NCI-H345 treated with DMSO at 0.1 percent for 48 hours (cell line): ENCODE data around the gene EHBP1.

Experiments used
- DNase-seq: peaks from one replicate; lab custom pipeline; 2025; ENCODE audit not compliant: unreplicated experiment; lab: John Stamatoyannopoulos, UW

Gene EHBP1

GRCh38 chr2:62874881-62875383, 169.4 kb downstream of the EHBP1 start:
- DNase-seq = no peak

GRCh38 chr2:62881162-62881795, 175.8 kb downstream of the EHBP1 start:
- no peak for DNase-seq

GRCh38 chr2:62883629-62884028, 178.1 kb downstream of the EHBP1 start:
- no peak for DNase-seq

- DNase-seq = no peak
These were observed 178.6 kb downstream of the EHBP1 start for GRCh38 chr2:62884086-62884485.

- no peak for DNase-seq
These were observed 179.0 kb downstream of the EHBP1 start for GRCh38 chr2:62884514-62884913.

- DNase-seq = no peak
These were observed 189.6 kb downstream of the EHBP1 start for GRCh38 chr2:62894966-62895631.

GRCh38 chr2:62895632-62896009, 190.1 kb downstream of the EHBP1 start:
- no peak for DNase-seq

- DNase-seq = no peak
These were observed 191.8 kb downstream of the EHBP1 start for GRCh38 chr2:62897187-62897827.

- no peak for DNase-seq
These were observed 198.8 kb downstream of the EHBP1 start for GRCh38 chr2:62904344-62904743.

- no peak for DNase-seq
These were observed 202.6 kb downstream of the EHBP1 start for GRCh38 chr2:62908145-62908544.

- DNase-seq = no peak
These were observed 207.8 kb downstream of the EHBP1 start for GRCh38 chr2:62913311-62913710.

GRCh38 chr2:62919041-62919440, 213.5 kb downstream of the EHBP1 start:
- no peak for DNase-seq

GRCh38 chr2:62920070-62920469, 214.6 kb downstream of the EHBP1 start:
- no peak for DNase-seq

GRCh38 chr2:62923242-62923641, 217.7 kb downstream of the EHBP1 start:
- no peak for DNase-seq

GRCh38 chr2:62923881-62924280, 218.4 kb downstream of the EHBP1 start:
- DNase-seq = no peak

GRCh38 chr2:62928015-62928414, 222.5 kb downstream of the EHBP1 start:
- no peak for DNase-seq

- no peak for DNase-seq
These were observed 226.0 kb downstream of the EHBP1 start for GRCh38 chr2:62931536-62931935.

- DNase-seq = no peak
These were observed 227.9 kb downstream of the EHBP1 start for GRCh38 chr2:62933398-62933917.

- DNase-seq = no peak
These were observed 229.0 kb downstream of the EHBP1 start for GRCh38 chr2:62934517-62934916.

- DNase-seq = no peak
These were observed 232.6 kb downstream of the EHBP1 start for GRCh38 chr2:62938126-62938525.

GRCh38 chr2:62939735-62940491, 234.4 kb downstream of the EHBP1 start:
- DNase-seq = no peak
